Measurements from ENCODE around the gene GHRL.

The GHRL gene

GRCh38 chr3:10319251-10319650 lies 26.5 kb upstream of the GHRL start:
- no peak overlapping the region for H3K9ac ChIP-seq
- no peaks in the 10 kb centered on the region for H4K20me1 ChIP-seq (ENCODE audit: insufficient read depth)
- peak overlapping the region; percentile 26 for H3K4me2 ChIP-seq
- H3K27ac ChIP-seq = no peak overlapping the region
- TF ChIP-seq CTCF (conservative IDR thresholded peaks at IDR 0.05; ENCODE audit: low read depth, low read length) = no peak
- H2AFZ ChIP-seq (ENCODE audit: low read depth) = no peak overlapping the region
- no peaks in the 10 kb centered on the region for H3K36me3 ChIP-seq (ENCODE audit: insufficient read depth)
- peaks cover 15% of the 10 kb centered on the region; the same call in 1 of the 2 replicates for H3K79me2 ChIP-seq (ENCODE audit: insufficient read depth, low read depth)
- peaks cover 10% of the 10 kb centered on the region for H3K4me1 ChIP-seq (ENCODE audit: low read depth, poor library complexity, severe bottlenecking)
- H3K27me3 ChIP-seq (ENCODE audit: insufficient read depth, low read depth) = no peaks in the 10 kb centered on the region
- H3K4me3 ChIP-seq (IDR thresholded peaks at IDR 0.05; ENCODE audit: insufficient read depth, low read depth, low read length) = no peak overlapping the region

GRCh38 chr3:10317961-10318350 lies 25.2 kb upstream of the GHRL start:
- H3K4me1 ChIP-seq (ENCODE audit: low read depth, poor library complexity, severe bottlenecking) = peaks cover 10% of the 10 kb centered on the region
- no peak for TF ChIP-seq CTCF (conservative IDR thresholded peaks at IDR 0.05; ENCODE audit: low read depth, low read length)
- H4K20me1 ChIP-seq (ENCODE audit: insufficient read depth) = no peaks in the 10 kb centered on the region
- no peak overlapping the region for H3K4me3 ChIP-seq (IDR thresholded peaks at IDR 0.05; ENCODE audit: insufficient read depth, low read depth, low read length)
- no peaks in the 10 kb centered on the region for H3K27me3 ChIP-seq (ENCODE audit: insufficient read depth, low read depth)
- H3K9ac ChIP-seq = no peak overlapping the region
- H3K79me2 ChIP-seq (ENCODE audit: insufficient read depth, low read depth) = peaks cover 15% of the 10 kb centered on the region; the same call in 1 of the 2 replicates
- no peaks in the 10 kb centered on the region for H3K36me3 ChIP-seq (ENCODE audit: insufficient read depth)
- H2AFZ ChIP-seq (ENCODE audit: low read depth) = no peak overlapping the region
- no peak overlapping the region for H3K4me2 ChIP-seq
- no peak overlapping the region for H3K27ac ChIP-seq

GRCh38 chr3:10317311-10317960 lies 24.7 kb upstream of the GHRL start:
- no peaks in the 10 kb centered on the region for H3K36me3 ChIP-seq (ENCODE audit: insufficient read depth)

GRCh38 chr3:10315771-10316344 lies 23.1 kb upstream of the GHRL start:
- H3K9ac ChIP-seq = no peak overlapping the region
- H3K36me3 ChIP-seq (ENCODE audit: insufficient read depth) = no peaks in the 10 kb centered on the region
- H2AFZ ChIP-seq (ENCODE audit: low read depth) = no peak overlapping the region
- no peak for TF ChIP-seq CTCF (conservative IDR thresholded peaks at IDR 0.05; ENCODE audit: low read depth, low read length)
- no peaks in the 10 kb centered on the region for H3K27me3 ChIP-seq (ENCODE audit: insufficient read depth, low read depth)
- H3K4me1 ChIP-seq (ENCODE audit: low read depth, poor library complexity, severe bottlenecking) = peaks cover 10% of the 10 kb centered on the region
- H3K79me2 ChIP-seq (ENCODE audit: insufficient read depth, low read depth) = peaks cover 15% of the 10 kb centered on the region; the same call in 1 of the 2 replicates
- H3K27ac ChIP-seq = no peak overlapping the region
- no peak overlapping the region for H3K4me2 ChIP-seq
- no peak overlapping the region for H3K4me3 ChIP-seq (IDR thresholded peaks at IDR 0.05; ENCODE audit: insufficient read depth, low read depth, low read length)
- no peaks in the 10 kb centered on the region for H4K20me1 ChIP-seq (ENCODE audit: insufficient read depth)

More at GRCh38 chr3:10317311-10317960, 24.7 kb upstream of the GHRL start:
- H3K4me1 ChIP-seq (ENCODE audit: low read depth, poor library complexity, severe bottlenecking) = peaks cover 10% of the 10 kb centered on the region
- no peak overlapping the region for H3K9ac ChIP-seq
- H3K27me3 ChIP-seq (ENCODE audit: insufficient read depth, low read depth) = no peaks in the 10 kb centered on the region
- H4K20me1 ChIP-seq (ENCODE audit: insufficient read depth) = no peaks in the 10 kb centered on the region
- H2AFZ ChIP-seq (ENCODE audit: low read depth) = no peak overlapping the region
- no peak overlapping the region for H3K4me2 ChIP-seq
- H3K4me3 ChIP-seq (IDR thresholded peaks at IDR 0.05; ENCODE audit: insufficient read depth, low read depth, low read length) = no peak overlapping the region
- H3K27ac ChIP-seq = no peak overlapping the region
- peaks cover 15% of the 10 kb centered on the region; the same call in 1 of the 2 replicates for H3K79me2 ChIP-seq (ENCODE audit: insufficient read depth, low read depth)
- no peak for TF ChIP-seq CTCF (conservative IDR thresholded peaks at IDR 0.05; ENCODE audit: low read depth, low read length)

Data from KMS-11 (cell line).